ENCODE data around the gene DNM1.

DNM1 gene

GRCh38 chr9:128276008-128276573, 72.9 kb downstream of the DNM1 start, which contains the start of gene SWI5:
Gene SWI5 (plus strand): TSS chr9:128276276.
- TF ChIP-seq CTCF (IDR thresholded peaks at IDR 0.05): no peak

- TF ChIP-seq CTCF (IDR thresholded peaks at IDR 0.05): no peak
These were observed 73.5 kb downstream of the DNM1 start for GRCh38 chr9:128276574-128277270.

GRCh38 chr9:128280084-128280622, 77.0 kb downstream of the DNM1 start:
- TF ChIP-seq CTCF (IDR thresholded peaks at IDR 0.05): no peak

- no peak for TF ChIP-seq CTCF (IDR thresholded peaks at IDR 0.05)
These were observed 79.3 kb downstream of the DNM1 start for GRCh38 chr9:128282500-128282899.

GRCh38 chr9:128285033-128285784, 82.0 kb downstream of the DNM1 start:
- TF ChIP-seq CTCF (IDR thresholded peaks at IDR 0.05): no peak

GRCh38 chr9:128286440-128286839, 83.3 kb downstream of the DNM1 start:
- no peak for TF ChIP-seq CTCF (IDR thresholded peaks at IDR 0.05)

GRCh38 chr9:128288273-128289004, 85.3 kb downstream of the DNM1 start:
- TF ChIP-seq CTCF (IDR thresholded peaks at IDR 0.05): no peak
